Activated T-cell treated with anti-CD3 and anti-CD28 coated beads, Interleukin-2, amount 50 U/mL, for 24 hours (primary cell): Measurements from ENCODE around the gene CCNB2.
"Not testable (repeated sequence)": the region's sequence is repeated elsewhere in the genome, so short reads cannot be mapped to it uniquely, and the experiment has no call there.

Experiments
- DNase-seq: peaks from one replicate; pipeline ENCODE4 v3.0.0-alpha.2; 2020
- H3K27ac Mint-ChIP-seq: 2 replicates; pipeline ENCODE4 v1.8.0; 2020; ENCODE audit warnings: mild to moderate bottlenecking, mixed read lengths
- H3K27me3 Mint-ChIP-seq: 2 replicates; pipeline ENCODE4 v1.8.0; 2020; ENCODE audit warnings: mixed read lengths
- H3K36me3 Mint-ChIP-seq: 2 replicates; pipeline ENCODE4 v1.8.0; 2020; ENCODE audit warnings: low read depth, mixed read lengths
- H3K4me1 Mint-ChIP-seq: 2 replicates; pipeline ENCODE4 v1.8.0; 2020; ENCODE audit warnings: low read depth, mixed read lengths
- H3K4me3 Mint-ChIP-seq: 2 replicates; pipeline ENCODE4 v1.8.0; 2020; ENCODE audit warnings: mild to moderate bottlenecking, moderate library complexity, mixed read lengths
- H3K9me3 Mint-ChIP-seq: 2 replicates; pipeline ENCODE4 v1.8.0; 2020; ENCODE audit warnings: mixed read lengths

CCNB2 gene

GRCh38 chr15:59148153-59148833 lies 43.3 kb downstream of the CCNB2 start:
- Mint-ChIP-seq H3K27ac (no peak overlapping the region), H3K9me3 (no peaks in the 10 kb centered on the region), H3K27me3 (no peaks in the 10 kb centered on the region), H3K36me3 (no peaks in the 10 kb centered on the region), H3K4me1 (no peaks in the 10 kb centered on the region), H3K4me3 (no peak overlapping the region)
- no peak for DNase-seq

DNA sequence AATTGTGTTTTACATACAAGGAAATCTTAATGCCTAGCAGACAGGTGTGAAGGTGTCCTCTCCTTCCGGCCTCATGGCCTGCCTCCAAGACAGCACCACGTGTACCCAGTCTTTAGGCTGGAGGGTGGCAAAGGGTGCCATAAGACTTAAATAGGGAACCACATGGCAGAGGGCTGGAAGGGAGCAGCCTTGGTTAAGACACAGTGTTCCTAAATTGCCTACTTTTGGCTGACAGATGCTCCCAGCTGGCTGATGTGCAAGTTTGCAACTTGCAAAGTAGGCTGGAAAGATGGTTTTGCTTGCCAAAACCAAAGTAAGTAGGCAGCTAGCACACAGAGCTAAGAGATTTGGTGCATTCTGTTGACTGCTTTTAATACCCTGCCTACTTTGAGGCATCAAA lies 45.2 kb downstream of the CCNB2 start:
- Mint-ChIP-seq H3K4me1 (no peaks in the 10 kb centered on the region), H3K27ac (no peak overlapping the region), H3K4me3 (no peak overlapping the region), H3K36me3 (no peaks in the 10 kb centered on the region), H3K9me3 (no peaks in the 10 kb centered on the region), H3K27me3 (no peaks in the 10 kb centered on the region)
- DNase-seq: no peak

DNA sequence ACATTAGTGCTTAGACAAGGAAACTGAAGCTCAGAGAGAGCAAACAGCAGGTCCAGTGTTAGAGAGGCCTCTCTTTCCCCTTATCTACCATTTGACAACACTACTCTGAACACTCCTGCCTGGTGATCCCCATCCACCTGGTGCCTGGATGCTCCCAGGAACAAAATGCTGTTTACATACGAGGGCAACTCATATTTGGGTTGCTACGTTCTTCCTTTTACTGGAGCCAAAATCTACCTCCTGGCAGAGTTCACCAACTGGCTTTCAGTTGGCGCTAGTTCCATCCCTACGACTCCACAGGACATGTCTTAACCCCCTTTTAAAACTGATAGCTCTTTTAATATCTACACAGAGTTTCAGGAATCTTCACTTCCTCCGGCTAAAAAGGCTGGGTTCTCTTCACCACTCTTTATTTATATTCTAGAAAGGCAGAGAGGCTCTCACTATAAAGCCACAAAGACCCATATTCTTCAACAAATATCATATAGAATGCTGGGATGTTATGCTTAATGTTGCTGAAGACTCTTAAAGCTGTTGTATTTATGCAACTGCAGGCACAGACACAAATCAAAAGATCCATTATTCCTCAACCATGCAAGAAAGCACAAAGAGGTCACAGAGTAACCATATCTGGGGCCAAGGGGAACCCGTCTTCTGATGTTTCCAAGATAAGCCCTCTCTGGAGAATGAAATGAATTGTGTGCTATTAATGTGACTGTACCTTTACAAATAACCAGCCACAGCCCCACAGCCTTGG lies 47.9 kb downstream of the CCNB2 start:
- no peak overlapping the region for H3K27ac Mint-ChIP-seq
- no peaks in the 10 kb centered on the region for H3K9me3 Mint-ChIP-seq
- no peaks in the 10 kb centered on the region for H3K27me3 Mint-ChIP-seq
- H3K36me3 Mint-ChIP-seq: no peaks in the 10 kb centered on the region
- DNase-seq: no peak
- no peak overlapping the region for H3K4me3 Mint-ChIP-seq
- no peaks in the 10 kb centered on the region for H3K4me1 Mint-ChIP-seq

DNA sequence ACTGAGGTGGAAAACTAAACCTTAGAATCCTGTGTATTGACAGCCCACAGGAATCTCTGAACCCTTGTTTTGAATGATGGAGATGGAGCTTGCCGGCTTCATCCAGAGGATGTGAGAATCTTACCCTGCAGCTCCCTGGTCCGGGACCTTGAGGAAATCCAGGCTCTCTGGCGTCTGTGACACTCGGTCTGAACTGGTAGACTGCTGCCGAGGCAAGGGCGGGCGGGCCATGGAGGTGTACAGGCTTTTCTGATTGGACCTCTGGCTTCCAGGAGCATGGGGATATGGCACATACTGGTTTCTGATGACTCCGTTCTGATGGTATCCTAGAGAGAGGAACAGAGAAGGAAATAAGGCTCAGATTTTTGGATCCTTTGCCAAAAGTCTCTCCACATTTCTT lies 48.5 kb downstream of the CCNB2 start:
- Mint-ChIP-seq H3K27ac (no peak overlapping the region), H3K9me3 (no peaks in the 10 kb centered on the region), H3K4me1 (no peaks in the 10 kb centered on the region), H3K27me3 (no peaks in the 10 kb centered on the region), H3K4me3 (no peak overlapping the region), H3K36me3 (no peaks in the 10 kb centered on the region)
- no peak for DNase-seq

GRCh38 chr15:59154243-59154642 lies 49.3 kb downstream of the CCNB2 start:
- no peaks in the 10 kb centered on the region for H3K27me3 Mint-ChIP-seq
- H3K36me3 Mint-ChIP-seq: no peaks in the 10 kb centered on the region
- no peak overlapping the region for H3K27ac Mint-ChIP-seq
- no peaks in the 10 kb centered on the region for H3K4me1 Mint-ChIP-seq
- no peak overlapping the region for H3K4me3 Mint-ChIP-seq
- no peaks in the 10 kb centered on the region for H3K9me3 Mint-ChIP-seq
- DNase-seq: no peak

DNA sequence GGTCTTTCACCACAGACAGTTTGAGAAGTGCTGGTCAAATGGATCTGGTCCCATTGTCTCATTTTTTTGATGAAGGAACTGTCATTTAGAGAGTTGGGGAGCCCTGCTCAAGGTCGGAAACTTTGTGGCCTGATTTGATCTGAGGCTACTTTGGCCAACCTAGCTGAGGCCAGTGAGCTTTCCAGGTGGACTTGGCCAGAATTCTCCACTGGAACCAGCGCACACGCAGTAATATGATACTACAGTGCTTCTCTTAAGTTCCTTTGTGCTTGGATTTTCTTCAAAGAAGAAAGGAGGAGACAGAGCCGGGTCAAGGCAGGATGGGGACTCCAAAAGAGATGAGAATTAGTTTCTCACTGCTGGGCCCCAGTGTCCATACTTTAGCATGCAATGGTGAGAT lies 50.5 kb downstream of the CCNB2 start:
- Mint-ChIP-seq H3K27ac (no peak overlapping the region), H3K4me1 (no peaks in the 10 kb centered on the region), H3K9me3 (no peaks in the 10 kb centered on the region), H3K36me3 (no peaks in the 10 kb centered on the region), H3K27me3 (no peaks in the 10 kb centered on the region), H3K4me3 (no peak overlapping the region)
- no peak for DNase-seq

GRCh38 chr15:59157396-59157795 lies 52.5 kb downstream of the CCNB2 start:
- no peaks in the 10 kb centered on the region for H3K27me3 Mint-ChIP-seq
- no peaks in the 10 kb centered on the region for H3K9me3 Mint-ChIP-seq
- H3K27ac Mint-ChIP-seq: no peak overlapping the region
- H3K4me3 Mint-ChIP-seq: no peak overlapping the region
- H3K4me1 Mint-ChIP-seq: no peaks in the 10 kb centered on the region
- DNase-seq: no peak
- H3K36me3 Mint-ChIP-seq: no peaks in the 10 kb centered on the region

DNA sequence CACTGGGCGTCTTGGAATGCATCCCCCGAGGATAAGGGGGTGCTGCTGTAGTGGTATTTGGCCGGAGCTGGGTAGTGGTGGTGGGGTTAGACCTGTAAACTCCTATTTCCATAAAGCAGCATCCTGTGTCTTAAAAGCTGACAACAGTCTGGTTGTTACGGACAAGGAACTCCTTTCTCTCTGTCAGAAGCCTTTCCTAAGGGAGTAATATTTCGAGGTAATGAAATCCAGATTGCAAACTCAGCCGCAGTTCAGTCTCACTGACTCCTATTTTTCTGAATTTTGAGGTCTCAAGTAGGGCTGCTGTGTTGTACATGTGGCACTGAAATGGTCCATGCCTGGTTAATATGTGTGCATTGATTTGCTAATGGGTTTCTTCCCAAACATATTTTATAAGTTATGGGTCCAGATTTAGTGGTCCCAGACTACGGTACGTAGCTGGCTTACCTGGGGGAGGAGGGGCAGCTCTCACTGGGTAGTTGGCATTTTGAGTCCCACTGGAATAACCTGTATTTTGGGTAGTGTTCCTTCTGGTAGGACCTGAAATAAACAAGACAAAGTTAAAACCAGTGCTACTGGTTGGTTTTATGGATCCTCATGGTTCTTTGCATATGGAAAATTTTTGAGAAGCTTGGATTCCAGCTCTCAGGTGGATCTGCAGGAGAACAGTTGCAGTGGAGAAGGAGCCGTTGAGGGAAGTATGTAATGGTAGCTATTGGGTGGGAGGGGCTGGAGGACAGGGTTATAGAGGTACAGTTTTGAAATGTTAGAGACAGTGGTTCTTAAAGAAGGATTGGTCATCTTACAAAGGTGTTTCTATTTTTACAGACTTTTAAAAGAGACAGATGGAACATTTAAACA lies 53.1 kb downstream of the CCNB2 start:
- Mint-ChIP-seq H3K4me3 (no peak overlapping the region), H3K27me3 (no peaks in the 10 kb centered on the region), H3K27ac (no peak overlapping the region), H3K4me1 (no peaks in the 10 kb centered on the region), H3K9me3 (no peaks in the 10 kb centered on the region), H3K36me3 (no peaks in the 10 kb centered on the region)
- no peak for DNase-seq

DNA sequence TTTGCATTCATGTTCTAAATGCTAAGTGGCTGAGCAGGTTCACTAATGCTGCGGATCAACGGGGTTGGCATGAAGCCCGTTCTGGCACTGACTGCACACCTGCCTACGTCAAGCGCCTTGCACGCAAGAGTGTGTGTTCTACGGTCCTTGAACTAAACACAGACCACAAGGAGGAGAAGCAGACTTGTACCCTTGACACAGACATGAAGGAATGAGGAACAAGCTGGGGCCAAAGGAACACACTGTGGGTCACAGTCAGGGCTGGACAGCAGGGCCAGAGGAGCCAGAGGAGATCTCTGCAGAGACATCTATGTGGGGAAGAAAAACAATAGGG lies 53.7 kb downstream of the CCNB2 start:
- Mint-ChIP-seq H3K36me3 (no peaks in the 10 kb centered on the region), H3K4me3 (no peak overlapping the region), H3K9me3 (no peaks in the 10 kb centered on the region), H3K4me1 (no peaks in the 10 kb centered on the region), H3K27me3 (no peaks in the 10 kb centered on the region), H3K27ac (no peak overlapping the region)
- DNase-seq: no peak

DNA sequence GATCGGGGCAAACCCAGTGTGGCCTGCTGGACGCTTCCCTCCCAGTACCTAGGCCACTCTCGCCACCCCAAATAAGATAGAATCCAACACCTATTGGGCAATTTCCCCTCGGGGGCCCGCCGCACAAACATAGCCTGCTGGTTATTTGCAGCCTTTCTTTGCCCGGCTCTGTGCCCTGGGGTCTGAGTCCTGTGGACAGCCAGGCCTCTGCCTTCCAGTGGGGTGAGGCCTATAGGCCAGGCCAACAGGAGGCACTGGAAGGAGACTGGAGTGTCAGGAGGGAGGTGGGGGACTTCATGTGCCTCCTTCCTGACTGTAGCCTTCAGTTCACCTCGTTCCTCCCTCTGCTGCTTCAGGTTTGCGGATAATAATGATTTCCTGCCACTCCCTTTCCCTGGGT lies 54.3 kb downstream of the CCNB2 start:
- Mint-ChIP-seq H3K27me3 (no peaks in the 10 kb centered on the region), H3K36me3 (no peaks in the 10 kb centered on the region), H3K9me3 (no peaks in the 10 kb centered on the region), H3K4me1 (no peaks in the 10 kb centered on the region), H3K4me3 (no peak overlapping the region), H3K27ac (no peak overlapping the region)
- DNase-seq: no peak

GRCh38 chr15:59160880-59161593 lies 56.1 kb downstream of the CCNB2 start:
- no peaks in the 10 kb centered on the region for H3K4me1 Mint-ChIP-seq
- peak; percentile 39 for DNase-seq
- H3K27ac Mint-ChIP-seq: no peak overlapping the region
- H3K27me3 Mint-ChIP-seq: no peaks in the 10 kb centered on the region
- no peaks in the 10 kb centered on the region for H3K9me3 Mint-ChIP-seq
- H3K36me3 Mint-ChIP-seq: no peaks in the 10 kb centered on the region
- H3K4me3 Mint-ChIP-seq: no peak overlapping the region

DNA sequence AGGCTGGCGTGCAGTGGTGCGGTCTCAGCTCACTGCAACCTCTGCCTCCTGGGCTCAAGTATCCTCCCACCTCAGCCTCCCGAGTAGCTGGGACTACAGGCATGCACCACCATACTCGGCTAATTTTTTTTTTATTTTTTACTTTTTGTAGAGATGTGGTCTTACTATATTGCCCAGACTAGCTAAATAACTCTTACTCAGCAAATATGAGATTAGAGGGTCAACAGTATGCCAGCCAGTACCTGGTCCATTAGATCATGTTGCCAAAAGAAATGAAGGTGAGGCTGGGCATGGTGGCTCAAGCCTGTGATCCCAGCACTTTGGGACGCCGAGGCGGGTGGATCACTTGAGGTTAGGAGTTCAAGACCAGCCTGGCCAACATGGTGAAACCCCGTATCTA lies 57.1 kb downstream of the CCNB2 start:
- not testable (repeated sequence) for H3K27me3 Mint-ChIP-seq, H3K4me1 Mint-ChIP-seq, H3K4me3 Mint-ChIP-seq, DNase-seq, H3K27ac Mint-ChIP-seq, H3K9me3 Mint-ChIP-seq, H3K36me3 Mint-ChIP-seq

DNA sequence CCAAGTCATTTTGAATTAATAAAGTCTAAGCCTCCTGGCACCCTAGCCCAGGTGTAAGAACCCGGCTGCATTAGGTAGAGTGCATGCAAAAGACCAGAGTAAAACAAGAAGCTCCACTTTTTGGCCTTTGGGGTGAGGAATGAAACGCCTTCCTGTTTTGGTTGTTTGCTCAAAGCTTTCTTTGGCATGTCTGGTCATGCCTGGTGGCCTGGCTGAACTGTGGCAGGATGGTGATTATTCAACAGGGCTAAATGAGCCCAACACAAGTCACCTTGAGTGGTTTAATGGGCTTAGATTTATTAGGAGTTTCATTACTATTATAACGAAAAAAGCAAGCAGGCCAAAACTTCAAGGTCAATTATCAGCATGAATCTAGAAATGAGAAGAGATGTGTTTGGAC lies 60.8 kb downstream of the CCNB2 start:
- no peak overlapping the region for H3K27ac Mint-ChIP-seq
- peaks cover 2% of the 10 kb centered on the region for H3K27me3 Mint-ChIP-seq
- H3K36me3 Mint-ChIP-seq: no peaks in the 10 kb centered on the region
- H3K9me3 Mint-ChIP-seq: no peaks in the 10 kb centered on the region
- no peak overlapping the region for H3K4me3 Mint-ChIP-seq
- peaks cover 5% of the 10 kb centered on the region for H3K4me1 Mint-ChIP-seq
- DNase-seq: no peak

GRCh38 chr15:59166166-59166565 lies 61.2 kb downstream of the CCNB2 start:
- Mint-ChIP-seq H3K9me3 (no peaks in the 10 kb centered on the region), H3K27ac (no peak overlapping the region), H3K4me1 (peaks cover 5% of the 10 kb centered on the region), H3K27me3 (peaks cover 2% of the 10 kb centered on the region), H3K4me3 (no peak overlapping the region), H3K36me3 (no peaks in the 10 kb centered on the region)
- no peak for DNase-seq
